ENCODE data around the gene CA4. TPM values are rescaled to one million over a fixed set of nuclear protein-coding genes. Genes with fewer than 3 reads are reported as not detected.
"Not testable (repeated sequence)": the region's sequence is repeated elsewhere in the genome, so short reads cannot be mapped to it uniquely, and the experiment has no call there.

Gene CA4
- total and polyA plus RNA-seq, 4 donors, result 50.0 to 57.6 (median 57.3) TPM

DNA sequence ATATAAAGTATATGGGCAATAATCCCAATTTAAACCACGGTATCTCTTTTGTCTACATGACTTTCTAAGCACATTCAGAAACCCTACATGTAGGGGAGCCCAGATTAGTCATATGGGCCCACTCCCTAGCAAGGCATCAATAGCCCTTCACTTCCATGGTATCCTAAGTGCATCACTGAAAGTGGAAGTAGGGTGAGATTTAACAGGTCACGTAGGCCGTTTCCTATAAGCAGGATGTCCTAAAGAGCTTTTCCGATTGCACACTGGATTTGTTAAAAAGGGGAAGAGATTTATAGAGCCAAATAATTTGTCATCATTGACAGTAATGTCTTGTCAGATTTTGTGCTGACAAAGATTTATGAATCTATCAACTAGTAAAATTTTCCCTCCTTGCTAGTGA lies 39.0 kb downstream of the CA4 start:
- no peaks in the 10 kb centered on the region for H3K4me1 ChIP-seq (ENCODE audit: control insufficient read depth in 5 of 5, insufficient read depth in 5 of 5, low read length in 5 of 5)
- peaks cover 10 to 22% (median 13%) of the 10 kb centered on the region in 4 donors for H3K36me3 ChIP-seq (ENCODE audit: control insufficient read depth in 4 of 4, insufficient read depth in 4 of 4, low read length in 4 of 4)
- TF ChIP-seq, protein P1, sequence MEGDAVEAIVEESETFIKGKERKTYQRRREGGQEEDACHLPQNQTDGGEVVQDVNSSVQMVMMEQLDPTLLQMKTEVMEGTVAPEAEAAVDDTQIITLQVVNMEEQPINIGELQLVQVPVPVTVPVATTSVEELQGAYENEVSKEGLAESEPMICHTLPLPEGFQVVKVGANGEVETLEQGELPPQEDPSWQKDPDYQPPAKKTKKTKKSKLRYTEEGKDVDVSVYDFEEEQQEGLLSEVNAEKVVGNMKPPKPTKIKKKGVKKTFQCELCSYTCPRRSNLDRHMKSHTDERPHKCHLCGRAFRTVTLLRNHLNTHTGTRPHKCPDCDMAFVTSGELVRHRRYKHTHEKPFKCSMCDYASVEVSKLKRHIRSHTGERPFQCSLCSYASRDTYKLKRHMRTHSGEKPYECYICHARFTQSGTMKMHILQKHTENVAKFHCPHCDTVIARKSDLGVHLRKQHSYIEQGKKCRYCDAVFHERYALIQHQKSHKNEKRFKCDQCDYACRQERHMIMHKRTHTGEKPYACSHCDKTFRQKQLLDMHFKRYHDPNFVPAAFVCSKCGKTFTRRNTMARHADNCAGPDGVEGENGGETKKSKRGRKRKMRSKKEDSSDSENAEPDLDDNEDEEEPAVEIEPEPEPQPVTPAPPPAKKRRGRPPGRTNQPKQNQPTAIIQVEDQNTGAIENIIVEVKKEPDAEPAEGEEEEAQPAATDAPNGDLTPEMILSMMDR (IDR thresholded peaks at IDR 0.05; ENCODE audit: control extremely low read depth, extremely low read depth), result no peak
- no peaks in the 10 kb centered on the region for H3K9me3 ChIP-seq (ENCODE audit: control insufficient read depth in 4 of 4, insufficient read depth in 3 of 4, low read length in 3 of 4)
- DNase-seq (no peak), ATAC-seq (ENCODE audit: insufficient read depth, low FRiP score) (no peak)
- no peak overlapping the region for H3K27ac ChIP-seq (ENCODE audit: low read depth in 1 of 2, low read length in 1 of 2)
- H3K4me3 ChIP-seq, result no peak overlapping the region
- no peak overlapping the region for H3K9ac ChIP-seq (ENCODE audit: insufficient read depth in 1 of 2, low read length in 2 of 2)
- WGBS, 2 donors, result 62 to 79% methylated on average over 4 of the region's 4 CpGs
- H3K27me3 ChIP-seq (ENCODE audit: control insufficient read depth in 3 of 3, insufficient read depth in 3 of 3, low read length in 2 of 3), result no peaks in the 10 kb centered on the region

DNA sequence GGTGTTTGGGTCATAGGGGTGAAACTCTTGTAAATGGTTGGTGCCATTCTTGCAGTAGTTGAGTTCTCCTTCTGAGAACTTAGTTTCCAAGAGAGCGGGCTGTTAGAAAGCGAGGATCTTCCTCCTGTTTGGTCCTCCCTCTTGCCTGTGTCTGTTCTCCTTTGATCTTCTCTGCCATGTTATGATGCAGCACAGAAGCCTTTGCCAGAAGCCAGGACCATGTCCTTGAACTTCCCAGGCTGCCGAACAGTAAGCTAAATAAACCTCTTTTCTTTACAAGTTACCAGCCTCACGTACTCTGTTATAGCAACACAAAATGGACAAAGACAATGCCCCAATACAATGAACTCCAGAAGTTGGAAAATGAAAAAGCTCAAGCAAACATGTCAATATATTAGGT lies 40.3 kb downstream of the CA4 start:
- not testable (repeated sequence) for H3K9ac ChIP-seq (ENCODE audit: insufficient read depth in 1 of 2, low read length in 2 of 2); H3K27me3 ChIP-seq (ENCODE audit: control insufficient read depth in 3 of 3, insufficient read depth in 3 of 3, low read length in 2 of 3); ATAC-seq (ENCODE audit: insufficient read depth, low FRiP score); H3K4me3 ChIP-seq; DNase-seq; H3K4me1 ChIP-seq (ENCODE audit: control insufficient read depth in 5 of 5, insufficient read depth in 5 of 5, low read length in 5 of 5); H3K27ac ChIP-seq (ENCODE audit: low read depth in 1 of 2, low read length in 1 of 2); H3K9me3 ChIP-seq (ENCODE audit: control insufficient read depth in 4 of 4, insufficient read depth in 3 of 4, low read length in 3 of 4)
- peaks cover 11 to 20% (median 12%) of the 10 kb centered on the region in 4 donors for H3K36me3 ChIP-seq (ENCODE audit: control insufficient read depth in 4 of 4, insufficient read depth in 4 of 4, low read length in 4 of 4)
- WGBS, 2 donors, result 89 to 94% methylated on average over 4 of the region's 4 CpGs

DNA sequence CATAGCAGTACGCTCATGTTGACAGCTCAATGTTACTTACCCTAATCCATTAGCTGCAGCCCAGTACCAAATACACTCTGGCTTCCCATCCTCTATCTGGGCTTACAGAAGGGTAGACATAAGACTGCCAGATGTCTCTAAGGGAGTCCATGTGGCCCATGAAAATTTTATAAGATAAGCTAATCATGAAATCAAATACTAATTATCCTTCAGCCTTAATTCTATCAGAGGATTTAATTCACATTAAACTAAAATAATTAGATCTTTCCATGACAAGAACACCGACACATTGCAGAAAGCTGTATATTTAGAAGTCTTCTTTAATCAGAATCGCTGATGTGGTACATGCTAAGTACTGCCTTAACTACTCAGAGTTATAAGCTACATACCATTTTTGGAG lies 43.3 kb downstream of the CA4 start:
- H3K36me3 ChIP-seq (ENCODE audit: control insufficient read depth in 4 of 4, insufficient read depth in 4 of 4, low read length in 4 of 4), result peaks cover 7 to 19% (median 12%) of the 10 kb centered on the region in 4 donors

DNA sequence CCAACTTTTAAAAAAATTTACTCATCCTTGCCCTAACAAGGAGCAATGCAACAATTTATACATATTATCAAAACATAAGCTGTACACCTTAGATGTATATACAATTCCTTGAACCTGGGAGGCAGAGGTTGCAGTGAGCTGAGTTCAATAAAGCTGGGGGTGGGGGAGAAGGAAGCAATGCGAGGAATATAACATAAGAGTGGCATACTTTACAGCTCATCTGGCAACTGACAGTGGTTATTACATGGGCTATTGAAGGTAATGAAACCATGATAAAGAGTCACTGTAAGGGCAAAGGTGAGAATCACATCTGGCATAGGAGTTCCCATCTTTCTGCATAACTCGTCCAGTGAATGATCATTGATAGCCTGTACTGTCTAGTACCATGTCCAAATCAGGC lies 43.7 kb downstream of the CA4 start:
- DNase-seq (no peak), ATAC-seq (ENCODE audit: insufficient read depth, low FRiP score) (no peak)
- H3K36me3 ChIP-seq (ENCODE audit: control insufficient read depth in 4 of 4, insufficient read depth in 4 of 4, low read length in 4 of 4), result peaks cover 7 to 23% (median 13%) of the 10 kb centered on the region in 4 donors
- no peaks in the 10 kb centered on the region for H3K4me1 ChIP-seq (ENCODE audit: control insufficient read depth in 5 of 5, insufficient read depth in 5 of 5, low read length in 5 of 5)
- H3K9ac ChIP-seq (ENCODE audit: insufficient read depth in 1 of 2, low read length in 2 of 2), result no peak overlapping the region
- H3K27me3 ChIP-seq (ENCODE audit: control insufficient read depth in 3 of 3, insufficient read depth in 3 of 3, low read length in 2 of 3), result no peaks in the 10 kb centered on the region
- TF ChIP-seq, protein P1 (IDR thresholded peaks at IDR 0.05; ENCODE audit: control extremely low read depth, extremely low read depth), result no peak
- 98 to 99% methylated on average over 2 of the region's 2 CpGs for WGBS, 2 donors
- no peaks in the 10 kb centered on the region for H3K9me3 ChIP-seq (ENCODE audit: control insufficient read depth in 4 of 4, insufficient read depth in 3 of 4, low read length in 3 of 4)
- H3K27ac ChIP-seq (ENCODE audit: low read depth in 1 of 2, low read length in 1 of 2), result no peak overlapping the region
- no peak overlapping the region for H3K4me3 ChIP-seq

More for the DNA sequence above, 43.3 kb downstream of the CA4 start:
- not testable (repeated sequence) for H3K9me3 ChIP-seq (ENCODE audit: control insufficient read depth in 4 of 4, insufficient read depth in 3 of 4, low read length in 3 of 4); H3K27me3 ChIP-seq (ENCODE audit: control insufficient read depth in 3 of 3, insufficient read depth in 3 of 3, low read length in 2 of 3); H3K4me1 ChIP-seq (ENCODE audit: control insufficient read depth in 5 of 5, insufficient read depth in 5 of 5, low read length in 5 of 5); H3K27ac ChIP-seq (ENCODE audit: low read depth in 1 of 2, low read length in 1 of 2); H3K9ac ChIP-seq (ENCODE audit: insufficient read depth in 1 of 2, low read length in 2 of 2); ATAC-seq (ENCODE audit: insufficient read depth, low FRiP score); H3K4me3 ChIP-seq; DNase-seq
- 96% methylated on average over 3 of the region's 3 CpGs for WGBS, 2 donors

DNA sequence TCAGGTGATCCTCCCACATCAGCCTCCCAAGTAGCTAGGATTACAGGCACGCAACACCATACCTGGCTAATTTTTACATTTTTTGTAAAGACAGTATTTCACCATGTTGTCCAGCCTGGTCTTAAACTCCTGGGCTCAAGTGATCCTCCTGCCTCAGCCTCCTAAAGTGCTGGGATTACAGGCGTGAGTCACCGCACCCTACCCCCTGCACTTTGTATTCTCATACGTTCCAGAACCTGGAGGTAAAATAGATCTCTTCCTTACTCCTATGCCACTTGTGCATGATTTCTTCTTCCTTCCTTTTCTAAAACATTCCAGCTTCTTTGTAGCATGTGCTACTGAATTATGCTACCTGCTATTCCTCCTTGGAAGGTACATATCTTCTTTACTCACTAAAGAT lies 44.4 kb downstream of the CA4 start:
- not testable (repeated sequence) for H3K9ac ChIP-seq (ENCODE audit: insufficient read depth in 1 of 2, low read length in 2 of 2); DNase-seq; H3K9me3 ChIP-seq (ENCODE audit: control insufficient read depth in 4 of 4, insufficient read depth in 3 of 4, low read length in 3 of 4); H3K4me1 ChIP-seq (ENCODE audit: control insufficient read depth in 5 of 5, insufficient read depth in 5 of 5, low read length in 5 of 5); H3K27me3 ChIP-seq (ENCODE audit: control insufficient read depth in 3 of 3, insufficient read depth in 3 of 3, low read length in 2 of 3); ATAC-seq (ENCODE audit: insufficient read depth, low FRiP score); H3K4me3 ChIP-seq; H3K27ac ChIP-seq (ENCODE audit: low read depth in 1 of 2, low read length in 1 of 2)
- peaks cover 7 to 23% (median 13%) of the 10 kb centered on the region in 4 donors for H3K36me3 ChIP-seq (ENCODE audit: control insufficient read depth in 4 of 4, insufficient read depth in 4 of 4, low read length in 4 of 4)
- WGBS, 2 donors, result 96 to 97% methylated on average over 4 of the region's 4 CpGs

DNA sequence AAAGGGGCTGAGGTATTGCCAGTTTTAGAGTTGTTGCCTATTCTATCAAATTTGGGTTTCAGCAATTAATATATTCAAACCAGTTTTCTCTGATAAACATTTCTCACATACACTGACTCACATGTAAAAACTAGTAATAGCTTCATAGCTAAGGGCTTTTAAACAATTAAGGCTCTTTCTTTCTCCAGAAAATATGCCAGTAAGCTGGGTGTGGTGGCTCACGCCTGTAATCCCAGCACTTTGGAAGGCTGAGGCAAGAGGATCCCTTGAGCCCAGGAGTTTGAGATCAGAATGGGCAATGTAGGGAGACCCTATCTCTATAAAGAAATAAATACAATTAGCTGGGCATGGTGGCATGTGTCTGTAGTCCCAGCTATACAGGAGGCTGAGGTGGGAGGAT lies 48.9 kb downstream of the CA4 start:
- ATAC-seq (ENCODE audit: insufficient read depth, low FRiP score); H3K9ac ChIP-seq (ENCODE audit: insufficient read depth in 1 of 2, low read length in 2 of 2); H3K4me3 ChIP-seq; DNase-seq; H3K9me3 ChIP-seq (ENCODE audit: control insufficient read depth in 4 of 4, insufficient read depth in 3 of 4, low read length in 3 of 4); H3K27me3 ChIP-seq (ENCODE audit: control insufficient read depth in 3 of 3, insufficient read depth in 3 of 3, low read length in 2 of 3); H3K27ac ChIP-seq (ENCODE audit: low read depth in 1 of 2, low read length in 1 of 2); H3K4me1 ChIP-seq (ENCODE audit: control insufficient read depth in 5 of 5, insufficient read depth in 5 of 5, low read length in 5 of 5): not testable (repeated sequence)
- WGBS, 2 donors, result 90 to 95% methylated on average over 1 of the region's 1 CpG
- H3K36me3 ChIP-seq (ENCODE audit: control insufficient read depth in 4 of 4, insufficient read depth in 4 of 4, low read length in 4 of 4), result peaks cover 2 to 11% (median 6%) of the 10 kb centered on the region in 4 donors

DNA sequence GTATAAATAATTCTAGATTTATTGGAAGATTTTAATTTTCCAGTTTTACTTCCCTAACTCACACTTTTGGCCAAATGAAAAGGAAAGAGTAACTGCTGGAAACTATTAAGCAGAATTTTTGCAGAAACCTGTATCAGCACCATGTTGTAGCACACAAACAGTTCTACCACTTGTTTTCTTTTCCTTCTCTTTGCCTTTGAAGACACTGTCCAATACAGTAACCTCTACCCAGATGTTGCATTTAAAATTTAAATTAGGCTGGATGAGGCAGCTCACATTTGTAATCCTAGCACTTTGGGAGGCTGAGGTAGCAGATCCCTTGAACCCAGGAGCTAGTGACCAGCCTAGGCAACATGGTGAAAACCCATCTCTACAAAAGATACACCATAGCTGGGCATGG lies 56.0 kb downstream of the CA4 start:
- H3K9me3 ChIP-seq (ENCODE audit: control insufficient read depth in 4 of 4, insufficient read depth in 3 of 4, low read length in 3 of 4); H3K27ac ChIP-seq (ENCODE audit: low read depth in 1 of 2, low read length in 1 of 2); H3K9ac ChIP-seq (ENCODE audit: insufficient read depth in 1 of 2, low read length in 2 of 2); ATAC-seq (ENCODE audit: insufficient read depth, low FRiP score); H3K4me3 ChIP-seq; H3K36me3 ChIP-seq (ENCODE audit: control insufficient read depth in 4 of 4, insufficient read depth in 4 of 4, low read length in 4 of 4); H3K4me1 ChIP-seq (ENCODE audit: control insufficient read depth in 5 of 5, insufficient read depth in 5 of 5, low read length in 5 of 5); H3K27me3 ChIP-seq (ENCODE audit: control insufficient read depth in 3 of 3, insufficient read depth in 3 of 3, low read length in 2 of 3); DNase-seq: not testable (repeated sequence)
